ENCODE results near the gene BIN1. TPM values are rescaled to one million over a fixed set of nuclear protein-coding genes. Genes with fewer than 3 reads are reported as not detected.

The BIN1 gene
- total RNA-seq, 1 experiment from 2014 or later = 198 TPM

- H3K9me3 ChIP-seq = peaks cover 7% of the 10 kb centered on the region; the same call in 1 of the 2 replicates
- H3K4me1 ChIP-seq = peaks cover 8% of the 10 kb centered on the region
- no peak for DNase-seq
- CTCF ChIA-PET = no interaction called here
- Mint-ChIP-seq H3K9me3 (ENCODE audit: unreplicated experiment) (no peaks in the 10 kb centered on the region), H3K4me3 (ENCODE audit: unreplicated experiment) (no peak overlapping the region), H3K27ac (ENCODE audit: unreplicated experiment) (no peak overlapping the region), H3K27me3 (ENCODE audit: insufficient read depth, unreplicated experiment) (no peaks in the 10 kb centered on the region), H3K4me1 (ENCODE audit: low read depth, unreplicated experiment) (peaks cover 15% of the 10 kb centered on the region), H3K36me3 (ENCODE audit: insufficient read depth, unreplicated experiment) (no peaks in the 10 kb centered on the region)
- H3K27me3 ChIP-seq (replicated peaks; ENCODE audit: control insufficient read depth, insufficient read depth, low read length) = no peaks in the 10 kb centered on the region
- no TSS peak for BruUV-seq (replicated peaks)
- intact Hi-C loops (cut with micrococcal nuclease; ENCODE audit: unreplicated experiment) = no loop called here
- POLR2A ChIA-PET = interaction anchor here (0.7 kb wide), 1 partner anchor 62 kb away, joined by 4 read pairs; no protein-coding TSS in a partner anchor
- TF ChIP-seq, protein P1, sequence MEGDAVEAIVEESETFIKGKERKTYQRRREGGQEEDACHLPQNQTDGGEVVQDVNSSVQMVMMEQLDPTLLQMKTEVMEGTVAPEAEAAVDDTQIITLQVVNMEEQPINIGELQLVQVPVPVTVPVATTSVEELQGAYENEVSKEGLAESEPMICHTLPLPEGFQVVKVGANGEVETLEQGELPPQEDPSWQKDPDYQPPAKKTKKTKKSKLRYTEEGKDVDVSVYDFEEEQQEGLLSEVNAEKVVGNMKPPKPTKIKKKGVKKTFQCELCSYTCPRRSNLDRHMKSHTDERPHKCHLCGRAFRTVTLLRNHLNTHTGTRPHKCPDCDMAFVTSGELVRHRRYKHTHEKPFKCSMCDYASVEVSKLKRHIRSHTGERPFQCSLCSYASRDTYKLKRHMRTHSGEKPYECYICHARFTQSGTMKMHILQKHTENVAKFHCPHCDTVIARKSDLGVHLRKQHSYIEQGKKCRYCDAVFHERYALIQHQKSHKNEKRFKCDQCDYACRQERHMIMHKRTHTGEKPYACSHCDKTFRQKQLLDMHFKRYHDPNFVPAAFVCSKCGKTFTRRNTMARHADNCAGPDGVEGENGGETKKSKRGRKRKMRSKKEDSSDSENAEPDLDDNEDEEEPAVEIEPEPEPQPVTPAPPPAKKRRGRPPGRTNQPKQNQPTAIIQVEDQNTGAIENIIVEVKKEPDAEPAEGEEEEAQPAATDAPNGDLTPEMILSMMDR (IDR thresholded peaks at IDR 0.05; ENCODE audit: insufficient read depth in 1 of 2, low read depth in 1 of 2, low read length in 1 of 2, severe bottlenecking in 1 of 2, unreplicated experiment in 1 of 2) = no peak
- H3K36me3 ChIP-seq (ENCODE audit: control insufficient read depth, insufficient read depth, low read length) = no peaks in the 10 kb centered on the region
- H3K4me3 ChIP-seq (ENCODE audit: low read depth, low read length) = no peak overlapping the region
These were observed 94.7 kb downstream of the BIN1 start for GRCh38 chr2:127012215-127012614.

DNA sequence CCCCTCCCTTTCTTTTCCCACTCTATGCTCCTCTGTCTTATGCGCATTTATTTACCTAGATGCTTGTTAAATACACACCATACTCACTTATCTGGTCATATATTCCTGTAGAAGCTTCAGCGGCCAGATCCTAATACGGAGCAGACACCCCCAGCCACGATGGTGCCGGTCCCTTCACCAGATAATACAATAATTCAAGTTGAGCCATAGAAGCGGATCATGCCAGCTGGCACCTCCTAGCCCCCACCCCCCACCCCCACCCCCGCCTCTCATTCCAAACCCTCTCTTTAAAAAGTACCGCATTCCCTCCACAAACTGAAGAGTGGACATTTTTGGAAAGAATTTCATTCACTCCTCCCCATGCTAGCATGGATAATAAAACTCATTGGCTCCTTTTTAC is 95.2 kb downstream of the BIN1 start:
- H3K4me1 ChIP-seq = peaks cover 8% of the 10 kb centered on the region
- no TSS peak for BruUV-seq (replicated peaks)
- no peak for DNase-seq
- POLR2A ChIA-PET = interaction anchor here (0.7 kb wide), 1 partner anchor 62 kb away, joined by 4 read pairs; no protein-coding TSS in a partner anchor
- H3K9me3 ChIP-seq = peaks cover 7% of the 10 kb centered on the region; the same call in 1 of the 2 replicates
- Mint-ChIP-seq H3K4me1 (ENCODE audit: low read depth, unreplicated experiment) (peaks cover 15% of the 10 kb centered on the region), H3K27ac (ENCODE audit: unreplicated experiment) (no peak overlapping the region), H3K27me3 (ENCODE audit: insufficient read depth, unreplicated experiment) (no peaks in the 10 kb centered on the region), H3K36me3 (ENCODE audit: insufficient read depth, unreplicated experiment) (no peaks in the 10 kb centered on the region), H3K4me3 (ENCODE audit: unreplicated experiment) (no peak overlapping the region), H3K9me3 (ENCODE audit: unreplicated experiment) (no peaks in the 10 kb centered on the region)
- TF ChIP-seq, protein P1 (IDR thresholded peaks at IDR 0.05; ENCODE audit: insufficient read depth in 1 of 2, low read depth in 1 of 2, low read length in 1 of 2, severe bottlenecking in 1 of 2, unreplicated experiment in 1 of 2) = no peak
- CTCF ChIA-PET = no interaction called here
- intact Hi-C loops (cut with micrococcal nuclease; ENCODE audit: unreplicated experiment) = no loop called here
- H3K27me3 ChIP-seq (replicated peaks; ENCODE audit: control insufficient read depth, insufficient read depth, low read length) = no peaks in the 10 kb centered on the region
- no peaks in the 10 kb centered on the region for H3K36me3 ChIP-seq (ENCODE audit: control insufficient read depth, insufficient read depth, low read length)
- H3K4me3 ChIP-seq (ENCODE audit: low read depth, low read length) = no peak overlapping the region

DNA sequence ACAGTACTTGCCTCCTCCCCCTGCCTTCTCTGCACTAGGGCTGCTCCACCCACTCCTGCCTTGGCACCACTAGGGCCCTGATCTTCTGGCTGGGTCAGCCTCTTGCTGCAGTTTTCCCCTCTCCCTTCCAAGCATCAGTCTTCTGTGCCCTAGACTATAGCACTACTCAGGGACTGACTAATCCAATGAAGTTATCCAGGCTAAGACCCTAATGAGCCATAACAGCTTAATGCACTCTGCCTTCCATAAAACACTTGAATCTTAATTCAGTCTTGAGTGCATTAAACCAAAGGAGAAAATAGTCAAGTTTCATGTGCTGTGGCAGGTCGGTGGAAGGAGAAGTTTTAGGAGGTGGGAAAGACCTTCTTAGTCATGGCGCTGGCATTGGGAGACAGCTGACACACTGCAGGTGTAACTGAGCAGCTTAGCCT is 95.7 kb downstream of the BIN1 start:
- no peaks in the 10 kb centered on the region for H3K36me3 Mint-ChIP-seq (ENCODE audit: insufficient read depth, unreplicated experiment)
- ChIA-PET POLR2A (interaction anchor here (0.7 kb wide), 1 partner anchor 63 kb away, joined by 4 read pairs; no protein-coding TSS in a partner anchor), CTCF (no interaction called here)
- H3K27ac Mint-ChIP-seq (ENCODE audit: unreplicated experiment) = no peak overlapping the region
- H3K27me3 Mint-ChIP-seq (ENCODE audit: insufficient read depth, unreplicated experiment) = no peaks in the 10 kb centered on the region
- Histone ChIP-seq H3K4me3 (ENCODE audit: low read depth, low read length) (no peak overlapping the region), H3K36me3 (ENCODE audit: control insufficient read depth, insufficient read depth, low read length) (no peaks in the 10 kb centered on the region), H3K4me1 (peaks cover 8% of the 10 kb centered on the region), H3K27me3 (replicated peaks; ENCODE audit: control insufficient read depth, insufficient read depth, low read length) (no peaks in the 10 kb centered on the region), H3K9me3 (peaks cover 7% of the 10 kb centered on the region; the same call in 1 of the 2 replicates)
- TF ChIP-seq, protein P1 (IDR thresholded peaks at IDR 0.05; ENCODE audit: insufficient read depth in 1 of 2, low read depth in 1 of 2, low read length in 1 of 2, severe bottlenecking in 1 of 2, unreplicated experiment in 1 of 2) = no peak
- no peak for DNase-seq
- H3K4me3 Mint-ChIP-seq (ENCODE audit: unreplicated experiment) = no peak overlapping the region
- H3K4me1 Mint-ChIP-seq (ENCODE audit: low read depth, unreplicated experiment) = peaks cover 15% of the 10 kb centered on the region
- no TSS peak for BruUV-seq (replicated peaks)
- intact Hi-C loops (cut with micrococcal nuclease; ENCODE audit: unreplicated experiment) = no loop called here
- H3K9me3 Mint-ChIP-seq (ENCODE audit: unreplicated experiment) = no peaks in the 10 kb centered on the region

Measured in Caco-2 (cell line).